Amniotic epithelial cell (primary cell): ENCODE measurements around the gene HTATSF1.

Experiments used
- DNase-seq: peaks from one replicate; pipeline ENCODE4 v3.0.0-alpha.2; 2010; ENCODE audit warnings: low read depth

The HTATSF1 gene

DNA sequence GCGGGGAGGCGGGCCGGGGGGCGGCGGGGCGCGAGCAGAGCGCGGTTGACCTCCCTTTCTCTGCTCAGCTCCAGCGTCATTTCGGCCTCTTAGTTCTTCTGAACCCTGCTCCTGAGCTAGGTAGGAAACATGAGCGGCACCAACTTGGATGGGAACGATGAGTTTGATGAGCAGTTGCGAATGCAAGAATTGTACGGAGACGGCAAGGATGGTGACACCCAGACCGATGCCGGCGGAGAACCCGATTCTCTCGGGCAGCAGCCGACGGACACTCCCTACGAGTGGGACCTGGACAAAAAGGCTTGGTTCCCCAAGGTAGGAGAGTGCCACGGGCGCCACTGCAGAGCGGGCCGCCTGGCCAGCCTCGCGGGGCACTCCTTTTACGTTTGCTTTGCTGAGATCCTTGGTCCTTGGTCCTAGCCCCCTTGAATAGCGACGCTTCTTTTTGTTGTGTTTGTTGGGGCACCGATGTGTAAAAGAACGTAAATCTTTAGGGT lies at the start of gene HTATSF1:
HTATSF1 (plus strand) TSS at position 37 of the 497 bp plus-strand sequence; CDS start at position 130, 93 bp downstream.
- DNase-seq: no peak

DNA sequence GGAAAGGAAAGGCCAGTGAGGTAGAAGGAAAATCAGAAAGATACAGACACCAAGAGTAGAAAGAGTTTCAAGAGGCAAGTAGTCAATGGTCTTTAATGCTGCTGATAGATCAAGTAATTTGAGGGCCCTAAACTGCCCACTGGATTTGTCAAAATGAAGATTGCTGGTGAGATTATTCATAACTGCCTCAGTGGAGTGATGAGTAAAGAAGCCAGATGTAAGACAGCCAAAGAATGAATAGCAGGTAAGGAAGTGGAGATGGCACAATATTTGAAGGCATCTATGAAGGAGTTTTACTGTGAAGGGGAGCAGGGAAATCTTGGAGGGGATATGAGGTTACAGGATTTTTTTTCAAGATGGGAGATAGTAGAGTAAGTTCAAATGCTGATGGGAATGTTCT lies 49.4 kb upstream of the HTATSF1 start:
- no peak for DNase-seq

DNA sequence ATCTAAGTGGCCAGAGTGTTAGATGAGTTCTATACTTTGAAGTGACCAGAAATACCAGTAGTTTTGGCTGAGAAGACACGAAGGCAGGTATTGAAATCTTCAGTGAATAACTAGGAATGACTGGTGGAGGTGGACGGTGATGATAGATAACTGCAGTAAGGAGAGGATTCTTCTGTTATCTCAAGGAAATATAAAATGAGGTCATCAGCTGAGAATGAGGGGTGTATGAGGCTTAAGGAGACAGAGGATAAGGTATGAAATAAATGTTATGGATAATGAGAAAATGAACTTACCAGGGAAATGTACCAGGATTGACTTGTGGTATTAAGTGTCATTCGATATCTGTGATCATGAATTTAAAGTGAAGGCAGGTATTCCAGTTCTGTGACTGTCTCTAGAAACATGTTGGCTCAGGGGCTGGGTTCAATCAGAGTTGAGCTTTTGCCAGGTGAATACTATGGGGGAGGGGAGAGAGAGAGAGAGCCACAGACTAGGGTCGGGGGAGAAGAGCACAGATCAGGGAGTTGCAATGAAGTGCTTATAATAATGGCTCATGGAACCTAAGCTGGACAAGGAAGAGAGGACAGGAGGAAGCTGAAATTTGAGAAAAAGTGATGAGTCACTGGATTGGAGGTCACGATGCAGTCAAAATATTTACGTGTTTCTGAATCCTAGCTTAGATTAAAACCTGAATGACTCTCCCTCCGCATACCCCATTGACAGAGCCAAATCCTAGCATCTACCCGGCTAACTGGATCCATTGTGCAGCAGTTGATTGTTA lies 47.2 kb upstream of the HTATSF1 start:
- DNase-seq: no peak

DNA sequence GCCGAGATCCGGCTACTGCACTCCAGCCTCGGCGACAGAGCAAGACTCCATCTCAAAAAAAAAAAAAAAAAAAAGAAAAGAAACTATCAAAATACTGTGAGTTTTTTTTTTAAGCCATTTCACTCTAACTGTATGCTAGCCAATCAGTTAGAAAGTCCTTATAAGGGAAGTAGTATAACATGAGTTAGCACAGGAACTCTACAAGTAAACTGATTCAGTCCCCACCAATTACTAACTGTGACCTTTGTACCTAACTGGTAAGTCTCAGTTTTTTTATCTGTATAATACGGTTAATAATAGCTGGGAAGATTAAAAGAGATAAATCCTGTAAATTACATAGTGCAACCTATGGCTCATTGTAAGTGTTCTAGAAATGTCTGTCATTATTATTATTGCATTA lies 44.8 kb upstream of the HTATSF1 start:
- no peak for DNase-seq

DNA sequence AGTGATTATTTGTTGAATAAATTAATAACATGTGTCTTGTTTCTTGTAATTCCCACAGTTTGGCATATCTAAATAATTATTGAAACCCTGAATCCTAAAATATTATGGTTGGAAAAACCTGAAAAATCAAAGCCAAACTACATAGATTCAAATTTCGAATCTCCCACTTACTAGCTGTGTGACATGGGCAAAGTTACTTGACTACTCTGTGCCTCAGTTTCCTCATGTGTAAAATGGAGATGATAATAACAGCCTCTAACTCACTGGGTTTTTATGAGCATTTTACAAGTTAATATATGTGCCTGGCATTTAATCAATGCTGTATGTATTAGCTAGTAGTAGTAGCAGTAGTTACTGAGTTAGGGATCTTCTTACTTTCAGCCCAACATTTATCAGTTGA lies 44.3 kb upstream of the HTATSF1 start:
- DNase-seq: no peak

- DNase-seq: no peak
These were observed 43.6 kb upstream of the HTATSF1 start for GRCh38 chrX:136453771-136454170.

- no peak for DNase-seq
These were observed 41.3 kb upstream of the HTATSF1 start for GRCh38 chrX:136456133-136456532.

GRCh38 chrX:136457303-136457917 lies 40.0 kb upstream of the HTATSF1 start:
- DNase-seq: no peak

GRCh38 chrX:136464589-136464988 lies 32.8 kb upstream of the HTATSF1 start:
- no peak for DNase-seq

- DNase-seq: no peak
These were observed 30.1 kb upstream of the HTATSF1 start for GRCh38 chrX:136467303-136467702.

GRCh38 chrX:136468391-136469103 lies 28.8 kb upstream of the HTATSF1 start:
- no peak for DNase-seq

GRCh38 chrX:136473663-136474062 lies 23.7 kb upstream of the HTATSF1 start:
- DNase-seq: no peak

GRCh38 chrX:136475236-136475635 lies 22.2 kb upstream of the HTATSF1 start:
- no peak for DNase-seq

GRCh38 chrX:136476501-136476900 lies 20.9 kb upstream of the HTATSF1 start:
- no peak for DNase-seq

DNA sequence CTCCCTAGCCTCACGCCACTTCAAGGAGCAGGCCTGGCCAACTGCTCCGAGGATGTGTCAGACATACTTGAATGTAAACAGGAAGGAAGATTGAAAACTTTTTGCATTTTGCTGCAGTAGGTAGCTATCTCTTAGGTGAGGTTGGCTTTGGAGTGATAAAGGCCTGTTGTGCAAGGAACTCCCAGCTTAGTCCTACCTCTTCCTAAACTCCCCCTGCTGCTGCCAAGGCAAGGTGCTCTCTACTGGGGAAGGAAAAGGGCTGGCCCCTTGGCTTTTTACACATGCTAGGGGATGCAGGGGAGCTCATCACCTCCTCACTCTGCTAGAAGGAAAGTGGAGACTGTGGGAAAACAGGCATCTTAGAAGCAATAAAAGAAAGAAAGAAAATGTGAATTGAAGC lies 20.4 kb upstream of the HTATSF1 start:
- no peak for DNase-seq

DNA sequence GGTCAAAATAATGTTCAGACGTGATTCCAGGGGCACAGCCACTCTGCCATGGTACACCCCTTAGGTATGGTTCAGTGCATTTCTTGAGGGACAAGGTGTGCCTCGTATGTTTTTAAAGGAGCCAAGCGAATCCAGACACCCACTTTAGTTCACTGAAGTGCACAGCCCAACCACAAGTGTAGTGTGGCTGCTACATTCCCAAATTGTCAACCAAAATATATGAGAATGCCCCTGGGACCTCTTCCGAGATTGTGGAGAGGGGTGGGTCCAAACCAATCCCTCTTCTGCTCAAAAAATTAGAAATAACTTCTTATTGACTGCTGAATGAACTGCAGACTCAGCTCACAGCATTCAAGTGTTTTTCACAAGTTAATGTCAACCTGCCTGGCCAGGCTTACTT lies 17.0 kb upstream of the HTATSF1 start:
- no peak for DNase-seq

DNA sequence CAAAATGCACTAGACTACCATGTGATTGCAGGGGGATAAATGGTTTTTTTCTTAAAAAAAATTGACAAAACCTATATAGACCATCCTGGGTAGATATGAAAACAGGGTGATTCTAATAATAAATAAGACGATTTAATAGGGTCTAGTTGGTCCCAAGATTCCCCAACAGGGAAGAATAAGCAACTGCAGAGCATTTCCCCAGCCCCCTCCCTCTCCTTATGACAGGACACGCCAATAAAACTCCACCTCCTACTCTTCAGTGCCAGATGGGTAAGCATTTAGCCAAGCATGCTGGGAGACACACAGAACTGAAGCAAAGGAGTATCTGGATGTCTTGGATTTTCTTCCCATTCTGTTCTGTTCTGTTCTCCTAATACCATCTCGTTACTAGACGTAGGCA lies 9.7 kb upstream of the HTATSF1 start, which contains the start of gene BRS3:
BRS3 (plus strand) TSS at position 301 of the 400 bp plus-strand sequence. CDS start 168 bp downstream, outside the sequence.
- no peak for DNase-seq

DNA sequence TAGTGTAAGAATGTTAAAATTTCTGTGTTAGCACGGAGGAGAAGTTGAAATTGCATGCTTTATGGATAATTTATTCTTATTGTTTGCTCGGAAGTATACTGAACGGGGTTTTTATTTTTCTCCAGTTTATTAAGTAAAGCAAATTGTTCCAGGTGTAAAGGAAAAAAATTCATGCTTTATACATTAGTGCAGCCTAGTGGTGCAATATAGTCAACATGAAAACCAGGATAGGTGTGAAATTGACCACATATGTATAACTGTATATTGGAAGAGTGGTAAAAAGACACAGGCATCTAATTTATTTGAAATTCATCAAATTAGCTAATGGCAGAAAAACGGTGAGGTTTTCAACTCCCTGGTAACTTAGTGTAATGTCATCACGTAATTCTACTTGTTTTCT lies 8.7 kb upstream of the HTATSF1 start:
- DNase-seq: no peak

DNA sequence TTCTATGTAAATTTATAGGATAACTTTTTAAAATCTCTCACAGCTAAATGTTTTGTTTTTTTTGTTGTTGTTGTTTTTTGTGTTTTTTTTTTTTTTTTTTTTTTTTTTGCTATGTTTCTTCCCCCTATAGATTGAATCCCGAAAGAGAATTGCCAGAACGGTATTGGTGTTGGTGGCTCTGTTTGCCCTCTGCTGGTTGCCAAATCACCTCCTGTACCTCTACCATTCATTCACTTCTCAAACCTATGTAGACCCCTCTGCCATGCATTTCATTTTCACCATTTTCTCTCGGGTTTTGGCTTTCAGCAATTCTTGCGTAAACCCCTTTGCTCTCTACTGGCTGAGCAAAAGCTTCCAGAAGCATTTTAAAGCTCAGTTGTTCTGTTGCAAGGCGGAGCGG lies 5.6 kb upstream of the HTATSF1 start:
- no peak for DNase-seq

DNA sequence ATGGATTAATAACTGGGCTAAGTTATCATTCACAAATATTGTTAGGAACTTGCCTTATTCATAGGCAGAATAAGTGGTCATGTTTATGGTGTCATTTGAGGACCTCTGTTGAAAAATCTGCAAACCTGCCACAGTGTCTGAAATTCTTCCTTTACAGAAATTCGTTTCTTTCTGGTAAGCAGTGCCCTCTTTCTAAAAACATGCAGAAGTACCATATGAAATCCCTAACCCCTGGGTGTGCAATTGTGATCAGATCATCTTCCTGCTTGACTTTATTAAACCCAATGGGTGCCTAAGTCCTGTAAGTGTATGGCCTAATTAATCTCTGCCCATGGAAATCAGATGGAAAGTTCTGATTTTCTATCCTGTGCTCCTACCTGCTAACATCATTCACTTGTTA lies 4.4 kb upstream of the HTATSF1 start:
- no peak for DNase-seq

- DNase-seq: no peak
These were observed 2.3 kb upstream of the HTATSF1 start for GRCh38 chrX:136495043-136495442.

DNA sequence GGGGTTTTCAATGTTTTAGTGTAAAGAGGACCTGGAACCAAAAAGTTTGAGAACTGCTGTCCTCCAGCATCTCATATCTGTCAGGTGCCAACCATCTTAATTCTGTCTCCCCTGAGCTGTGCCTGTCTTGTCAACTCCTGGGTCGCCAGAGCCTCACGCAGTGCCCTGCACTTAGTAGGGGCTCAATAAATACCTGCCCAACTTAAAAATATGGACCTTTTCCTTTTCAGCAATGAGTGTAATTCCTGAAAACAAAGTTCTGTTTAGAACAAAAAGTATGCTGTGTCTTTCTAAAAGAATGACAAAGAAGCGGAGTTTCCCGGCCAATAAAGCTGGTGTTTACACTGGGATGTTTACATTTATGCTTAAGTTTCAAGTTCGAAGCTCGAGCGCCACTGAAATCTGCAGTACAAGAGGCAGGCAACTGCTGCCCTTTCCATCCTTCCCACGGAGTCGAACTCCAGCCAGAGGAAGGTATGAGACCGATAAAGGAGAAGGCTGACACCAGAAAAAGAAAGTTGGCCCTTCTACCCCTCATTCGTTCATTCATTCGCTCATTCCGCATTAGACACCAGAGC lies 1.1 kb upstream of the HTATSF1 start:
- DNase-seq: no peak
